Stimulated activated CD4-positive, alpha-beta T cell treated with anti-CD3 and anti-CD28 coated beads, Interleukin-4, amount 100 ng/mL, for 4 hours (primary cell): ENCODE results near the gene TLE5.
"Not testable (repeated sequence)": the region's sequence is repeated elsewhere in the genome, so short reads cannot be mapped to it uniquely, and the experiment has no call there.

Experiments
- DNase-seq, 2 experiments: peaks; one replicate each; pipeline ENCODE4 v3.0.0-alpha.2; 2020

Gene TLE5

DNA sequence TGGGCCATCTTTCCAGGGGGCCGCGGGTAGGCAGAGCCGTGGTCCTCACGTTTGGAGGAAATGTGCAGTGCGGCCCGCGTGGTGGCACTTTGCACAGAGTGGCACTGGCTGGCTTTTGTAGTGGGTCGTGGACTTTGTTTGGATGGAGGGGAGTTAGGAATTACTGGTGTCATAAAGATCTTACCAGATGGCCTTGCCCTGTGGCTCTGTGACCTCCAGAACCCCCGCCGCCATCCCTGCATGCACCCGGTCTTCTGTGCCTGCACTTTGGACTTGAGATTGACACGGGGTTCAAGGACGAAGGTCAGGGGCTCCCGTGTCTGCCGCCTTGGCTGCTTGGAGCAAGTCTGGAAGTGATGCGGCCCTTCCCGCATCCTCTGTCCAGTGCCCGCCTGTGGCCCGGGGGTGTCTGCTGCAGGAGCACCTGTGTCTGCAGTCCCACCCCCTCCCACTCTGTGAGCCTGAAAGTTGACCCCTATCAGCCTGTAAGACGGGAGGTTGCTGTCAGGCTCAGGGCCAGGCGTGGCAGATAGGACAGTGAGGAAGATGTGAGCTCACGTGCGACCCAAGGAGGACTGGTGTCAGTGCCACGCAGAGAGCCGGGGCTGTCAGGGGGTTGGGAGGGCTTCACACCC lies 34.1 kb upstream of the TLE5 start:
- no peak for DNase-seq

DNA sequence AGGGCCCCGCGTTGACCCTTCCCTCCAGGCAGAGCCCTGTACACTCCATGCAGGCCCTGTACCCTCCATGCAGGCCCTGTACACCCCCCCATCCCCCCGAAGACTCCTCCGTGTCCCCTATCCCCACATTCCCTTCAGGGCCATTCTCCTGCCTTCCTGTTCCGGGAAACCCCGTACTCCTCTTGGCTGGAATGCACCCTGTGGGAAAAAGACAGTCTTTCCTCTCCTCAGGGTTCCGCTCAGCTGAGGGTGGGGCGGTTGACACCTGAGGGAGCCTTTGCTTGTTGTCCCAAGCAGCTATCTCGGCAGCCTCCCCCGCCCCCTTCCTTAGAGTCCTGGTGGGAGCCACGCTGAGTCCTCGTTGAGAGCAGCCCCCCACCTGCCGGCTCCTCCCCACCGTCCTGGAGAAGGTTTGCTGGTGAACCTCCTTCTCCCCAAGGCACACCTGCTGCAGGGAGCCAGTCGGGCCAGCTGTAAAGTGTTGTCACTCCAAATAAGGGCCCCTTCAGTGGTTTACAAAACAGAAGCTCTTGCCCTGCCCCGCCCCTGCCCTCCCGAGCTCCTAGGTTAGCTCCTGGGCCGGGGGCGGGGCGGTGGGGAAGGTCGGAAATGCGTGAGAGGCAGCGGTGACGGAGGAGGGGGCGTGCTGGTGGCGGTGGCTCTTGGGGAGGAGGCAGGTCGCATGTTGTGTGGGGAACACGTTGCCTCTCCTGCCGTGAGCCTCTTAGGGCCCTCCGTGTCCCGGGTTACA lies 33.3 kb upstream of the TLE5 start:
- DNase-seq: peak; percentile 53 to 84

DNA sequence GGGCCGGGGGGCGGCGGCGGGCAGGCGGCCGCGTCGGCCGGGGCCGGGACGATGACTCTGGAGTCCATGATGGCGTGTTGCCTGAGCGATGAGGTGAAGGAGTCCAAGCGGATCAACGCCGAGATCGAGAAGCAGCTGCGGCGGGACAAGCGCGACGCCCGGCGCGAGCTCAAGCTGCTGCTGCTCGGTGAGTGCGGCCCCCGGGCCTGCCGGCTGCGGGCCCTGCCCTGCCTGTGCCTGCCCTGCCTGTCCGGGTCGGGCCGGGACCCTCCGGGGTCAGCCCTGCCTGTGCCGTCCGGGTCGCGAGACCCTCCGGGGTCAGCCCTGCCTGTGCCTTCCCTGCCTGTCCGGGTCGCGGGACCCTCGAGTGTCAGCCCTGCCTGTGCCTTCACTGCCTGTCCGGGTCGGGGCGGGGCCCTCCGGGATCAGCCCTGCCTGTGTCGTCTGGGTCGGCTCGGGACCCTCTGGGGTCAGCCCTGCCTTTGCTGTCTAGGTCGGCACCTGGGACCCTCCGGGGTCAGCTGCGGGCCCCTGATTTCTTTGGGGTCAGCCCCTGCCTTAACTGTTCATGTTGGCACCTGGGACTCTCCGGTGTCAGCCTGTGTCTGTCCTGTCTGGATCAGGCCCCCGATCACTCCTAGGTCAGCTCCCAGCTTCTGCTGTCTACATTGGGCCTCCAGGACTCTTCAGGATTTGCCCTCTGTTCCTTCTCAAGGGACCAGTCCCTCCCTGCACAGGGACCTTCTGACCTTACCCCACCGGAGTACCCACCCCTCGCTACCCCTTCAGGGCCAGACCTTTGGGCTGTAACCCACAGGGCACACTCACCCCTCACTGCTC lies 32.5 kb upstream of the TLE5 start:
- peak in 1 of 2 experiments; percentile 21 for DNase-seq

DNA sequence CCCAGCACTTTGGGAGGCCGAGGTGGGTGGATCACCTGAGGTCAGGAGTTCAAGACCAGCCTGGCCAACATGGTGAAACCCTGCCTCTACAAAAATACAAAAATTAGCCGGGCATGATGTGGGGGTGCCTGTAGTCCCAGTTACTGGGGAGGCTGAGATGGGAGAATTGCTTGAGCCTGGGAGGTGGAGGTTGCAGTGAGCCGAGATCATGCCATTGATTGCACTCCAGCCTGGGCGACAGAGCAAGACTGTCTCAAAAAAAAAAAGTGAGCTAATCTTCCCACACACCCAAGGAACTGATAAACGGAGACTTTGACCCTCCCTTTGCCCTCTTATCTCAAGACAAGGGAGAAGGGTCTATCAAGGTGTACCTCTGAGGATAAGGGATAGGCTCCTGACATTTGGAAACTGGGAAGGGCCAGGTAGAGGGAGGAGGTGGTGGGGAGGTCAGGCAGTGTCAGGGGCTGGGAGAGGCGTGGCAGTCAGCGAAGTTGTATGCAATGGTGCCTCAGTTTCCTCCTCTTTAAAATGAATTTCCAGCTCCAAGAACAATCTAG lies 27.1 kb upstream of the TLE5 start:
- DNase-seq: not testable (repeated sequence)

DNA sequence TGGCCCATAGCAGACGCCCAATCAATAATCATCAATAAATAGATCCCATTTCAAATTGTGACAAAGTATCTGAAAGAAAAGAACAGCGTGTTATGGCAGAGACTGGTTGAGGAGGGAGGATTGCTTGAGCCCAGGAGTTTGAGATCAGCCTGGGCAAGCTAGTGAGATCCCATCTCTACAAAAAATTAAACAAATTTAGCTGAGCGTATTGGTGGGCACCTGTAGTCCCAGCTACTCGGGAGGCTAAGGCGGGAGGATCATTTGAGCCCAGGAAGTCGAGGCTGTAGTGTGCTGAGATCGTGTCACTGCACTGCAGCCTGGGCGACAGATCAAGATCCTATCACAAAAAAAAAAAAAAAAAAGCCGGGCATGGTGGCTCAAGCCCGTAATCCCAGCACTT lies 25.5 kb upstream of the TLE5 start:
- DNase-seq: no peak

DNA sequence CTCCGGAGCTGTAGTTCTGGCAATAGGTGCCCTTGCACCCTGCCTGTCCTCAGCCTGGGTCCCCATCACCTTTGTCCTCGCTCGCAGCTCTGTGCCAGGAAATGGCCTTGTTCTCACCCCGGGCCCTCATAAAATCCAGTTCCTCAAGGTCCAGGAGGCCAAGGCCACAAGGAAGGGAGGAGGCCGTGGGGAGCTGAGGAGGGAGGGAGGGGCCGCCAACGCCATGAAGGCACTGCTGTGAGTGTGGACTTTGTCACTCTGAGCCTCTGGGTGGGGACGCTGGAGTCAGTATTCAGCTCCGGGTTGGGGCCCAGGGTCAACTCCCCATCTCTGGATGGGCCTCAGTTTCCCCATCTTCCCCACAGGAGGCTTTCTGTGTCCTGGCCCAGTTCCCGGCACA lies 22.6 kb upstream of the TLE5 start:
- DNase-seq: no peak

DNA sequence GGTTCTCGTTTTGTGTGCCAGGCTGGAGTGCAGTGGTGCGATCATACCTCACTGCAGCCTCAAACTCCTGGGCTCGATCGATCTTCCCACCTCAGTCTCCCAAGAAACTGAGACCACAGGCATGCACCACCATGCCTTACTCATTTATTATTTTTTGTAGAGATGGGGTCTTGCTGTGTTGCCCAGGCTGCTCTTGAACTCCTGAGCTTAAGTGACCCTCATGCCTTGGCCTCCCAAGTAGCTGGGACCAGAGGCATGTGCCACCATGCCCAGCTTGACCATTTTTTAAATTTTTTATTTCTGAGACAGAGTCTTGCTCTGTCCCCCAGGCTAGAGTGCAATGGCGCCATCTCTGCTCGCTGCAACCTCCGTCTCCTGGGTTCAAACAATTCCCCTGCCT lies 21.7 kb upstream of the TLE5 start:
- DNase-seq: no peak

DNA sequence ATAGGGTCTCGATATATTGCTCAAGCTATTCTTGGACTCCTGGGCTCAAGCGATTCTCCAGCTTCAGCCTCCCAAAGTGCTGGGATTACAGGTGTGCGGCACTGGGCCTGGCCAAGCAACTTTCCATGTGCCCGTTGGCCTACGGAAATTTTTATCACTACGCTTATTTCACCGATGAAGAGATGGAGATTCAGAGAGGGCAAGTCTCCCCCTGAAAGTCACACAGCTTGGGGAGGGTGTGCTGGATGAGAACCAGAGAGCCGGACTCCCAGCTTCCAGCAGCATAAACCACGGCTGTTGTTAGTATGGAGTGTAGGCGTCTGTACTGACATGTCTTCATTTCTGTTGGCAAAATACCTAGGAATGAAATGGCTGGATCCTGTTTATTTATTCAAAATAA lies 20.0 kb upstream of the TLE5 start:
- no peak for DNase-seq

DNA sequence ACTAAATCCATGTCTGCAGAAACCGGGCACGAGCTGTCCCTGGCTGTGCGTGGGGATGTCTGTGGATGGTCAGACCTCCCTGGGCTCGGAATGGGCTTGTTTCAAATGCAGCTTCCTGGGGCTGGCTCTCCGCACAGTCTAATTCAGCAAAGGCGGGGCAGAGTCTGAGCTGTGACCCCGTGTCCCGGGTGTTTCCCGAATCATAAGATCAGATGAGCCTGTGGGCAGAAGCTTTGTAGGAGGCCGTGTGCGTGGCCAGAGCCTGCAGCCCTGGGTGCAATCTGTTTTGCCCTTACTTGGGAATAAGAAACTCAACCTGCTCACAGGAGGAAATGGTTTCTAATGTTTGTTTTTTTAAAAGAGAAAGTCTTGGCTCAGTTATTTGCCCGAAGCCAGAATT lies 18.0 kb upstream of the TLE5 start:
- DNase-seq: no peak

DNA sequence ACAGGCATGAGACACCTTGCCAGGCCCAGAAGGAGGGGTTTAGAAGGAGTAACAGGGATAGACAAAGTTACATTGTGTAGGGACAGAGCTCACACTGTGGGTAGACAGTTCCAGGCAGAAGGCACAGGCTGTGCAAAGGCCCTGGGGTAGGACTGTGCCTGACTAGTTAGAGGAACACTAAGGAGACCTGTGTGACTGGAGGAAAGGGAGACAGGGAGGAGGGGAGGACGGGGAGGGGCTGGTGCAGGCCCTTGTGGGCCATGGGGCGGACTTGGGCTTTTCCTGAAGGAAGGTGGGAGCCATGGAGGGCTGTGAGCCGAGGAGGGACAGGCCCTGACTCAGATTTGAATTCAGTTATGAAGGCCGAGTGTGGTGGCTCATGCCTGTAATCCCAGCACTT lies 17.3 kb upstream of the TLE5 start:
- no peak for DNase-seq

DNA sequence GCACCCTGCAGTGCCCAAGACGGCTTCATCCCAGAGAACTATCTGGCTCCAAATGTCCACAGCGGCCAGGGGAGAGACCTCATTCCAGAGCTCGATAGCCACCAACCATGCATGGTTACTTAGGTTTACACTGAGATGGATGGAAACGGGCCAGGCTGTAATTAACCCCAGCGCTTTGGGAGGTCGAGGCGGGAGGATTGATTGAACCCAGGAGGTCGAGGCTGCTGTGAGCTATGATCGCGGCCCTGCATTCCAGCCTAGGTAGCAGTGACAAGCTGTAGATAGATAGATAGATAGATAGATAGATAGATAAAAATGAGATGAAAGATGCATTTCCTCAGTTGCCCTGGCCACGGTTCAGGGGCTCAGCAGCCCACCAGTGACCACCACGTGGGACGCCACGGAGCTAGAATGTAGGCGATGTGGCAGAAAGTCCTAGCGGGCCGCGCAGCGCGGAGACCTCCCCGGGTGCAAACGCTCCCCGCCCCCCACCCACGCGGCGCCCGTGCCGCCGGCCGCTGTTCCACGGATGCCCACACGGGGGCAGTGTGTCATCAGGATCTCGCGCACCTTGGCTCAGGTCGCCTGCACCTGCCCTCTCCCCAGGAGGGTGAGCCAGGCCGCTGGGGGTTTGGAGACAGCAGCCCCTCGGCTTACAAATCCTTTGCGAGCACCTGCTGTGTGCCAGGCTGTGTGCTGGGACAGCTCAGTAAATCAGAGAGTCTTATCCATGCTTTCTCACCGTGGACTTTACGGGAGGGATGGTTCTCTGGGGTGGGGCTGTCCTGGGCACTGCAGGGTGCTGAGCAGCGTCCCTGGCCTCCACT lies 13.5 kb upstream of the TLE5 start:
- DNase-seq: peak; percentile 69 to 81

DNA sequence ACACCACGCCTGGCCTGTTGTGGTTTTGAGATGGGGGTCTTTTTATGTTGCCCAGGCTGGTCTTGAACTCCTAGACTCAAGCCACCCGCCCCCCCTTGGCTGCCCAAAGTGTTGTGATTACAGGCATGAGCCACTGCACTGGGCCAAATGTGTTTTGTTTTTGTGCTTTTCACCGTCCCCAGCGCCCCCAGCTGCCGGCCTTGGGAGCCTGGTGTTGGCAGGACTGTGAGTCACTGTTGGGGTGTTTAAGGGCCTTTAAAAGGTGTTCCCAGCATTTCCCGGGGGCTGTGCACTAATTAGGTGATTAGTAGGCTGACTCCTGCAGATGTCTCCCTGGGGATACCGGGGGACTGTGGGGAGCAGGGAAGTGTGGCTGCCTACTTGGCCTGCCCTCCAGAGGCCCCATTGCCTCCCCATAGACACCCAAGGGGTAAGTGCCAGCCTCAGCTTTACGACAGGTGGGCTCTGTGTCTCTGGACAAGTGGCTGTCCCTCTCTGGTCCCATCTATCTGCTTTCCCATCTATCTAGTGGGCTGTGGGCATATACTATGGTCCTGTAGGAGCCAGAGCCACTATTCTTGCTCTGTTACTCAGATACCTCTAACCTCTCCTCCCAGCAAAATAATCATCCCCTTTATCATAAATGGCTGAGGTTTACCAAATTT lies 11.8 kb upstream of the TLE5 start:
- DNase-seq: no peak

DNA sequence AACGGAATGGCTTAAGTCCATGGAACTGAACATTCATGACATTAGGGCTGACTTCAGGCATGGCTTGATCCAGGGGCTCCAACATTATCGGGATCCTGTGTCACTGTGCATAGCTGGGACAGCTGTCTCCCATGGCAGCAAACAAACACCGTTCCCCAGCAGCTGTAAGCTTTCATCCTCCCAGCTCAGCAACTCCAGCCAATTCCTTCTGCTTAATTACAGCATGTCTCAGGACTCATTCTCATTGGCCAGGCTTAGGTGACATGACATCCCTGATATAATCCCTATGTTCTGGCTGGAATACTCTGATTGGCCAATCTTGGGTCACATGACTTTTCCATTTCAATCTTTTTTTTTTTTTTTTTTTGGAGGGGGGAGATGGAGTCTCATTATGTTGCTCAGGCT lies 10.9 kb upstream of the TLE5 start:
- no peak for DNase-seq

DNA sequence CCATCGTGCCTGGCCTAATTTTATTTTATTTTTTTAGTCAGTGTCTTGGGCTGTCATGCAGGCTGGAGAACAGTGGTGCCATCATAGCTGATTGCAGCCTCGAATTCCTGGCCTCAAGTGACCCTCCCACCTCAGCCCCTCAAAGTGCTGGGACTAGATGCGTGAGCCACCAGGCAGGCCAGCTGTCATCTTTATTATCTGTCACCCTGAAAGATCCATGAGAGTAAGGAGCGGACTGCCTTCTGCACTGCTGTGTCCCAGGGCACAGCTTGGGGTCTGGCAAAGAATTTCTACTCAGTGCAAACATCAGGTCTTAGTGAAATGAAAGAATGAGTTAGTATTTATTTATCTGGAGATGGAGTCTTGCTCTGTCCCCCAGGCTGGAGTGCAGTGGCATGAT lies 9.5 kb upstream of the TLE5 start:
- no peak for DNase-seq

DNA sequence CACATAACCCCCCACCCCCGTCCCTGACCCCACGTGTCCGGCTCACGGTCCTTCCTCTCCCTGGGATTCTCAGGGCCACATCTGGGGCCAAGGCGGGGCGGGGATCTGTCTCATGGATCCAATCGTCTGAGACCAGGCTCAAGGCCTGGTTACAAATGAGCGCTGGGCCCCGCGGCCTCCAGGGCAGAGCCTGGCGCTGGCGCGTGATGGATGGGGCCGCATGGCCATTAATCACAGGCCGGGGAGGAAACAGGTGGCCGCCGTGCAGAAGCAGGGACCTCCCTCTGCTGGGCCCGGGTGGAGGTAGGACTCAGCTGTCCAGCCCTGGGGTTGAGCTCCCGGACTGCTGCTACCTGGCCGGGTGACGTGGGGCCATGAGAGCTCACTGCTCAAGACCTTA lies 5.8 kb upstream of the TLE5 start:
- DNase-seq: no peak

DNA sequence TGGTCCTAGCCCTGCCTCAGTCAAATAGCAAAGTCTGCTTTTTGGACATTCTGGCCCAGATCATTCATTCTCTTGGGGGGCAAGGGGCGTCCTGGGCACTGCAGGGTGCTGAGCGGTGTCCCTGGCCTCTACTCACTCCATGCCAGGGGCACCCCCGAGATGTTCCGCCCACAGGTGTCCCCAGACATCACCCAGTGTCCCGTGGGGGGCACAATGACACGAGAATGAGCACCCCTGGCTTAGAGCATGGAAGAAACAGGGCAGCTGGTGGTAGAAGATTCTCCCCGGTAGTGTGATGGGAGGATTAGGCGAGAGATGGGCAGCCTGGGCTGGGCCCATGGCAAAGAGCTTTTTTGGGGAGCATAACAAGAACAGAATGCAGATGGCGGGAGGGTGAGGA lies 5.3 kb upstream of the TLE5 start:
- no peak for DNase-seq

DNA sequence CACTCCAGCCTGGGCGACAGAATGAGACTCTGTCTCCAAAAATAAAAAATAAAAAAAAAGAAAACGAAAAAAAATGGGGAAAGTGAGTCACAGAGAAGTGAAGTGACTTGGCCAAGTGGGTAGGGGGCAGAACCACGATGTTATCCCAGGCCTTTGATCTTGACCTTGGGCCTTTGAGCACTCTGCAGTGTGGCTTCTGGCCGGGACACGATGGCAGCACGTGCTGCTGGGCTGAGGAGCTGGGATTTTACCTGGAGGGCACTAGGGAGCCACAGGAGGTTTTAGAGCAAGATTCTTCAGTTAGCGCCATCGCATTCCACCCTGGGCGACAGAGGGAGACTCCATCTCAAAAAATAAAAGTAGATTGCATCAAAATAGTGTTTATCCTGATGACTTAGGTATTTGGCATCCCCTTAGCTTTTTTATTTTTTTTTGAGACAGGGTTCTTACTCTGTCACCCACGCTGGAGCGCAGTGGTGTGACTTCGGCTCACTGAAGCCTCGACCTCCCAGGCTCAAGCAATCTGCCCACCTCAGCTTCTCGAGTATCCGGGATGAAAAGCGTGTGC lies 4.3 kb upstream of the TLE5 start:
- no peak for DNase-seq

DNA sequence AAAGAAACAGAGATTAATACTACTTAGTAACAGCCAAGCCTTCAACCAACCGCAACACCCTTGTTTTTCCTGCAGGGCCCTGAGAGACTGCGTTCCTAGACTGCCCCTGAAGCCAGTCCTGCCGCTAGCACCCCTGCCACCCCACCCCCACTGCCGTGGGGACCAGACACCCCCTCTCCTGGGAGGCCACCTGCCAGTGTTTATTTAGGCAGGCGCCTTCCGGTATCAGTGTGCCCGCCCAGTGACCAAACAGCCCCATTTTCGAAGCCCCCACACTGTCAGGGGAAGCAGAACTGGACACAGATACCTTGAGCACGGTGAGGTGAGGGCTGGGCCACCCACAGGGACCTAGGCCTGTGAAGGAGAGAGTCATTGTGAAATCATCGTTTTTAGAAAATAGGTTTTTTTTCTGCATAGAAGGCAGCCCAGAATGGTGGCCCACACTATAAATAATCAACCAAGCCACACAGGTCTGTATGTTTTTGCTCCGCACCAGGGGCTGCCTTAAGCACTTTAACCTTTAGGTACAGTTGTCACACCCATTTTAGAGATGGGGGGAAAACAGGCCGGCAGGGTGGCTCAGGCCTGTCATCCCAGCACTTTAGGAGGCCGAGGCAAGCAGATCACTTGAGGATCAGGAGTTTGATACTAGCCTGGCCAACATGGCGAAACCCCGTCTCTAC lies 3.5 kb upstream of the TLE5 start:
- no peak for DNase-seq

DNA sequence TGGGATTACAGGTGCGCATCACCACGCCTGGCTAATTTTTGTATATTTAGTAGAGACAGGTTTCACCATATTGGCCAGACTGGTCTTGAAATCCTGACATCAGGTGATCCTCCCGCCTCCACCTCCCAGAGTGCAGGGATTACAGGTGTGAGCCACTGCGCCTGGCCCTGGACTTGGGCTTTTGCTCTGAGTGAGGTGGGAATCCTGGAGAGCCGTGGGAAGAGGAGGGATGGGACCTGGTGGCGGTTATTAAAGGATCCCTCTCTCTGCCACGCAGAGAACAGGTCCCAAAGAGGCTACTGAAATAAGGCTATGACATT lies 1.7 kb upstream of the TLE5 start:
- no peak for DNase-seq

DNA sequence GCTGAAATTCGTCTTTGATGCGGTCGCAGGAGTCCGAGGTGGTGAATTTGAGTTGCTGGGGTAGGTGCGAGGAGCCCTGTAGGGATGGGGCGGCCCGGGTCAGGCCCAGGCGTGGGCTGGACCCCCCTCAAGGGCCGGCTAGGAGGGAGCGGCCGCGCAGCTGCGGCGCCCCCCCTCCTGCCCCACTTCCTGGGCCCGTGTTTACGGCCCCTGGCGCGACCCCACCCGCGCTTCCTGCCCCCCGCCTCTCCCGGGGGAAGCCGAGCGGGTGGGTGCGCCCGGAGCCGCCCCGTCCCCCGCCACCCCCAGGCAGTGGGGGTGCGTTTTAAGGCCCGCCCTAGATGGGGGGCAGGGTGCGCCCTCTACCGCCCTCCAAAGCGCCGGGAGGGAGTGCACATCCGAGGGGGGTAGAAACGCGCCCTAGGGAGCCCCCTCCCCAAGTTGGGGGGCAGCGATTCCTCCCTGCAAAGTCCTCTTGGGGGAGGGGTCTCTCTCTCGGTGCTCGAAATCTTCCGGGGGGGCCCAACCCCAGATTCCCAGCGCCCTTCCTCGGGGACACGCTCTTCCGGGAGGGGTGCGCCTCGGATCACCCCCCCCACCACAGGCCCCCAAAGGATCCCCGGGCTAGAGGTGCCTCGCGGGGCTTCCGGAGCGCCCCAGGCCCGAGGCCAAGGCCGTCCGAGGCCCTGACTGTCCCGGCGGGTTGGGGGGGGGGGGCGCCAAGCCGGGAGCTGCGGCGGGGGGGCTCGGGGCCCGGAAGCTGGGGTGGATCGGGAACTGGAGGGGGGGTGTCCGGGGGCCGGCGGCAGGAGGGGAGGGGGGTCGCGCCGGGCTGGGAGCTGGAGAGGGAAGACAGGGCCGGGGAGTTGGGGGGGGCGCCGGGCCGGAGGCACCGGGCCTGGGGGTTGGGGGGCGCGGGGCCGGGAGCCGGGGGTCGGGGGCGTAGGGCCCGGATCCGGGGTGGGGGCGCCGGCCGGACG lies 823 bp downstream of the TLE5 start:
- DNase-seq: peak; percentile 56 to 77
